K562 (cell line): ENCODE data around the gene NTSR2. TPM values are rescaled to one million over a fixed set of nuclear protein-coding genes. Genes with fewer than 3 reads are reported as not detected.

Experiments used
- ATAC-seq: fragments of 200-7000 bp; cut with Tn5 transposase; 3 replicates; pipeline ENCODE4 v1.9.1; 2020; ENCODE audit warnings: moderate library complexity
- BruUV-seq: library from RNA; stranded (reverse); fragments of 400-500 nt; replicated peaks from 2 replicates; lab custom pipeline; 2021; lab: Mats Ljungman, UMichigan
- CTCF ChIA-PET: fragments of 300-600 bp; formaldehyde crosslinking; extraction: SDS; loops from one replicate; lab custom pipeline; 2021; ENCODE audit warnings: low intra/inter-chr PET ratio; lab: Yijun Ruan, JAX
- POLR2A ChIA-PET: fragments of 300-600, 350-650 bp; sonication (Branson Sonifier 250); formaldehyde crosslinking; extraction: SDS; loops from one replicate; lab custom pipeline; 2021; ENCODE audit warnings: antibody characterized with exemption, inconsistent platforms; lab: Yijun Ruan, JAX
- DNase-seq, 4 experiments: peaks; one replicate each; pipeline versions ENCODE4 v3.0.0 to v3.0.0-alpha.2; 2011 to 2018; ENCODE audit warnings: low spot score in 3 of 4, mixed read lengths in 3 of 4; ENCODE audit errors: extremely low read depth in 1 of 4
- FAIRE-seq: peaks from 2 replicates; lab custom pipeline; 2011; peaks lifted over from hg19 to GRCh38; lab: Jason Lieb, UNC
- H2AFZ ChIP-seq: 2 replicates; pipeline ENCODE4 v1.6.0; 2011; ENCODE audit warnings: low read depth, low read length, control low read depth, inconsistent platforms
- H3K27ac ChIP-seq: fragments of 200-600 bp; 3 replicates; pipeline ENCODE4 v1.8.0; 2011; ENCODE audit warnings: low read depth, mild to moderate bottlenecking, control low read depth, inconsistent platforms, low read length, moderate library complexity, mixed read lengths; ENCODE audit errors: extremely low read depth
- H3K27me3 ChIP-seq, 2 experiments: fragments of 300-600 bp in 1 of 2; 2 replicates in 1 of 2; 3 replicates in 1 of 2; pipeline versions ENCODE4 v1.6.0 to v1.8.0; 2011; ENCODE audit warnings: inconsistent platforms in 2 of 2, low read length in 2 of 2, mild to moderate bottlenecking in 1 of 2, mixed read lengths in 1 of 2, moderate library complexity in 1 of 2; ENCODE audit not compliant: control insufficient read depth in 2 of 2, insufficient read depth in 2 of 2
- H3K36me3 ChIP-seq: fragments of 300-600 bp; 3 replicates; pipeline ENCODE4 v1.8.0; 2011; ENCODE audit warnings: mild to moderate bottlenecking, low read length, inconsistent platforms; ENCODE audit not compliant: control insufficient read depth, insufficient read depth
- H3K4me1 ChIP-seq, 2 experiments: fragments of 200-600 bp in 1 of 2; replicated peaks in 1 of 2; 2 replicates in 1 of 2; 3 replicates in 1 of 2; pipeline versions ENCODE4 v1.5.1 to v1.8.0; 2011; ENCODE audit warnings: inconsistent platforms in 2 of 2, low read length in 2 of 2, mild to moderate bottlenecking in 1 of 2, mixed read lengths in 1 of 2, moderate library complexity in 1 of 2; ENCODE audit not compliant: control insufficient read depth in 2 of 2, insufficient read depth in 2 of 2
- H3K4me2 ChIP-seq: 2 replicates; pipeline ENCODE4 v1.6.1; 2011; ENCODE audit warnings: low read length, control low read depth, inconsistent platforms, mixed read lengths; ENCODE audit not compliant: insufficient read depth
- H3K4me3 ChIP-seq: fragments of 200-600 bp; sonication (generic), shearing (Covaris generic); 2 replicates; pipeline ENCODE4 v1.5.1; 2016; ENCODE audit warnings: control low read depth, inconsistent platforms
- H3K79me2 ChIP-seq: fragments of 200-600 bp; 3 replicates; pipeline ENCODE4 v1.8.0; 2011; ENCODE audit warnings: low read length, inconsistent platforms; ENCODE audit not compliant: control insufficient read depth, insufficient read depth
- H3K9ac ChIP-seq, 2 experiments: 2 replicates each; pipeline versions ENCODE4 v1.6.0 to v1.6.1; 2011; ENCODE audit warnings: low read depth in 2 of 2, low read length in 2 of 2, control low read depth in 1 of 2, inconsistent platforms in 1 of 2, mild to moderate bottlenecking in 1 of 2, mixed read lengths in 1 of 2; ENCODE audit not compliant: insufficient read depth in 1 of 2
- H3K9me1 ChIP-seq: one replicate; pipeline ENCODE4 v1.6.0; 2011; ENCODE audit warnings: inconsistent platforms, mild to moderate bottlenecking, low read length, moderate library complexity; ENCODE audit not compliant: control insufficient read depth, insufficient read depth
- H3K9me3 ChIP-seq: replicated peaks from 2 replicates; pipeline ENCODE4 v1.5.1; 2011; ENCODE audit warnings: low read depth, low read length, inconsistent platforms; ENCODE audit not compliant: control insufficient read depth, insufficient read depth
- H4K20me1 ChIP-seq: replicated peaks from 2 replicates; pipeline ENCODE4 v1.6.1; 2011; ENCODE audit warnings: low read length, inconsistent platforms, mixed read lengths; ENCODE audit not compliant: control insufficient read depth, insufficient read depth
- MYC ChIP-seq, 2 experiments: fragments of 250-450 bp in 1 of 2; sonication (Bioruptor Pico) in 1 of 2; IDR thresholded peaks; 2 replicates each; pipeline versions ENCODE4 v1.5.1 to v1.6.1; 2012 to 2021; ENCODE audit warnings: low read depth in 2 of 2, borderline replicate concordance in 1 of 2, improper control_type of control experiment in 1 of 2, low read length in 1 of 2, mild to moderate bottlenecking in 1 of 2, moderate library complexity in 1 of 2
- RB1 ChIP-seq: fragments of 450-650 bp; IDR thresholded peaks from 2 replicates; pipeline ENCODE4 v1.6.1; 2017; ENCODE audit warnings: low read depth, mild to moderate bottlenecking
- RCOR1 ChIP-seq, 2 experiments: IDR thresholded peaks; 2 replicates each; pipeline ENCODE4 v1.6.1; 2012; ENCODE audit warnings: low read depth in 2 of 2, low read length in 2 of 2, borderline replicate concordance in 1 of 2, improper control_type of control experiment in 1 of 2
- TAF15 ChIP-seq: fragments of 200-400 bp; formaldehyde crosslinking; IDR thresholded peaks from 2 replicates; pipeline ENCODE4 v1.6.1; 2017; ENCODE audit warnings: mild to moderate bottlenecking, low read depth, low read length, moderate library complexity
- ZNF212 ChIP-seq: fragments of 450-650 bp; formaldehyde crosslinking; IDR thresholded peaks from 2 replicates; pipeline ENCODE4 v1.4.0; 2020; ENCODE audit warnings: mild to moderate bottlenecking
- WGBS: fragments of 100-300 bp; shearing (Covaris generic); methylation state at CpG from one replicate; pipeline ENCODE4 v1.1.6; 2016; ENCODE audit warnings: low coverage, mixed read lengths; ENCODE audit not compliant: insufficient coverage; ENCODE audit errors: missing lambda C conversion rate; 5-methylcytosine and 5-hydroxymethylcytosine counted together
- in situ Hi-C: fragments of 300-500 bp; cut with MboI; formaldehyde crosslinking; loops from 4 replicates; pipeline ENCODE4 v1.15.0; 2018; ENCODE audit warnings: inconsistent platforms, mixed read lengths
- intact Hi-C: fragments of 100-400 bp; cut with micrococcal nuclease; formaldehyde crosslinking; loops from 2 replicates; pipeline ENCODE4 v1.14.2; 2022
- polyA plus RNA-seq, 8 experiments: library from polyadenylated mRNA; depleted of rRNA in 4 of 8; stranded (reverse) in 5 of 8; unstranded in 3 of 8; fragments of >200 nt; fragmentation: Nextera tagmentation in 2 of 8; fragmentation: Illumina TruSeq in 1 of 8; extraction: Ambion mirVana in 2 of 8; extraction: Trizol in 1 of 8; gene quantifications; 2 replicates each; pipeline versions ENCODE4 v1.2.1 to v1.2.3, GENCODE V29; 2011 to 2014; ENCODE audit warnings: inconsistent platforms in 1 of 8, missing spikeins in 1 of 8
- total RNA-seq, 7 experiments: library from RNA; depleted of rRNA in 6 of 7; stranded (reverse); fragments of >200 nt in 6 of 7; fragmentation: Illumina TruSeq in 2 of 7; extraction: Trizol in 2 of 7; gene quantifications; 2 replicates each; pipeline versions ENCODE4 v1.2.1 to v1.2.3, GENCODE V29; 2011 to 2021; ENCODE audit warnings: low replicate concordance in 1 of 7
- TF ChIP-seq, protein P1 (sequence below), 2 experiments: fragments of 450-650 bp; formaldehyde crosslinking in 1 of 2; IDR thresholded peaks; 2 replicates each; pipeline versions ENCODE4 v1.4.0 to v1.6.1; 2014 to 2020; ENCODE audit warnings: mild to moderate bottlenecking in 2 of 2, borderline replicate concordance in 1 of 2, low read depth in 1 of 2
- TF ChIP-seq, protein P2 (sequence below), 3 experiments: IDR thresholded peaks in 2 of 3; conservative IDR thresholded peaks in 1 of 3; 2 replicates each; pipeline ENCODE4 v1.5.1; 2011 to 2012; ENCODE audit warnings: low read length in 3 of 3, mild to moderate bottlenecking in 3 of 3, control low read depth in 2 of 3, improper control_type of control experiment in 1 of 3, inconsistent platforms in 1 of 3, low read depth in 1 of 3, mixed read lengths in 1 of 3, moderate library complexity in 1 of 3; ENCODE audit not compliant: insufficient read depth in 2 of 3

The NTSR2 gene
- total and polyA plus RNA-seq, 9 of the 15 experiments (the other 6 are each of a cell fraction or from before 2014, with no cell fraction given): not detected

DNA sequence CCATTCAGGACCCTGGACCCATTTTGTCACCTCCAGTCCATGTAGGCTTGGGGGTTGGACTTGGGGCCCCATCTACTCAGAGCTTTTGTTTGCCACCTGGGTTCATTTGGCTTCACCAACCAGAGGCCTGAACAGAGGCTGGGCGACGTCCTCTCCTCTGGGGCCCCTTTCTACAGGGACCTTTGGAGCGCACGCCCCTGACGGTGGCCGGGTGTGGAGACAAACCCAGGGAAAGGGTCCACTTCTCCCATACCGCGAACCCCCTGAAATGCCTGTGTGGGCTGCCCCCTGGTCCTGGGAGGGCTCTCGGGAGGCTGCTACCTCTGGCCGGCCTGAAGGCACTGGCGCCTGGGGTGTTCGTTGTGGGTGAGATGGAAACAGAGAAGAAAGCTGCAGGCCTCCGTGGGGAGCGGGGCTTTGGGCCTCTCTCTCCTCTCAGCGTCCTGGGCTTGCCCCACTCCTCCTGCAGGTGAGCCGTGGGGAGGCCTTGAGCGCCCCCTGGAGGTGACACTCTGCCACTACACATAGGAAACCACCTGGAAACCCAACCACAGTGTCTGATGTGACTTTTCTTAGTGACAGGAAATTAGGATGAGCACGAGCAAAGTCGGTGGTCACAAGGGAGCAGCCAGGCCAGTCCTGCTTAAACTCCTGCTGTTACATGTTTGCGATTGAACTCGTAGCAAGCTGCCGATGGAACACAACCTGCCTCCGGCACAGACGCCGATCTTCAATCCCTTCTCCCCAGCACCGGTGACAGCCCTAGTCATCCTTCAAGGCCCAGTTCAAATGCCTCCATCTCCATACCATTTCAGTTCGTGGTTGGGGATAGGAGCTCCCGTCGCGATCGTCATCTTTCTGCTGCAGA is 12.0 kb upstream of the NTSR2 start:
- no TSS peak for BruUV-seq
- 25% methylated on average over 30 of the region's 31 CpGs for WGBS
- Histone ChIP-seq H3K4me3 (no peak overlapping the region), H3K9me1 (no peaks in the 10 kb centered on the region), H3K9ac (no peak overlapping the region), H4K20me1 (peaks cover 14% of the 10 kb centered on the region), H3K27ac (no peak overlapping the region), H3K9me3 (no peaks in the 10 kb centered on the region), H3K27me3 (peaks cover 26 to 80% of the 10 kb centered on the region in 2 experiments; a peak in 3 of 5 replicates), H3K79me2 (no peaks in the 10 kb centered on the region), H3K36me3 (no peaks in the 10 kb centered on the region), H3K4me1 (peaks cover 0 to 7% of the 10 kb centered on the region in 2 experiments; a peak in 2 of 5 replicates), H2AFZ (no peak overlapping the region), H3K4me2 (no peak overlapping the region)
- DNase-seq: peak; percentile 71 to 91 (median 89)
- ChIA-PET CTCF (interaction anchor here (0.6 to 1.0 kb wide), 4 partner anchors 204 to 847 kb away, joined by 3 to 5 read pairs (median 4); a partner anchor contains a TSS), POLR2A (no interaction called here)
- peak; percentile 96 for FAIRE-seq
- intact Hi-C loops: loop anchor here (1.0 to 5.0 kb wide), 4 partner anchors 93 to 850 kb away; a partner anchor contains a TSS
- peak; percentile 93 for ATAC-seq
- in situ Hi-C loops: no loop called here
- TF ChIP-seq, protein P1, sequence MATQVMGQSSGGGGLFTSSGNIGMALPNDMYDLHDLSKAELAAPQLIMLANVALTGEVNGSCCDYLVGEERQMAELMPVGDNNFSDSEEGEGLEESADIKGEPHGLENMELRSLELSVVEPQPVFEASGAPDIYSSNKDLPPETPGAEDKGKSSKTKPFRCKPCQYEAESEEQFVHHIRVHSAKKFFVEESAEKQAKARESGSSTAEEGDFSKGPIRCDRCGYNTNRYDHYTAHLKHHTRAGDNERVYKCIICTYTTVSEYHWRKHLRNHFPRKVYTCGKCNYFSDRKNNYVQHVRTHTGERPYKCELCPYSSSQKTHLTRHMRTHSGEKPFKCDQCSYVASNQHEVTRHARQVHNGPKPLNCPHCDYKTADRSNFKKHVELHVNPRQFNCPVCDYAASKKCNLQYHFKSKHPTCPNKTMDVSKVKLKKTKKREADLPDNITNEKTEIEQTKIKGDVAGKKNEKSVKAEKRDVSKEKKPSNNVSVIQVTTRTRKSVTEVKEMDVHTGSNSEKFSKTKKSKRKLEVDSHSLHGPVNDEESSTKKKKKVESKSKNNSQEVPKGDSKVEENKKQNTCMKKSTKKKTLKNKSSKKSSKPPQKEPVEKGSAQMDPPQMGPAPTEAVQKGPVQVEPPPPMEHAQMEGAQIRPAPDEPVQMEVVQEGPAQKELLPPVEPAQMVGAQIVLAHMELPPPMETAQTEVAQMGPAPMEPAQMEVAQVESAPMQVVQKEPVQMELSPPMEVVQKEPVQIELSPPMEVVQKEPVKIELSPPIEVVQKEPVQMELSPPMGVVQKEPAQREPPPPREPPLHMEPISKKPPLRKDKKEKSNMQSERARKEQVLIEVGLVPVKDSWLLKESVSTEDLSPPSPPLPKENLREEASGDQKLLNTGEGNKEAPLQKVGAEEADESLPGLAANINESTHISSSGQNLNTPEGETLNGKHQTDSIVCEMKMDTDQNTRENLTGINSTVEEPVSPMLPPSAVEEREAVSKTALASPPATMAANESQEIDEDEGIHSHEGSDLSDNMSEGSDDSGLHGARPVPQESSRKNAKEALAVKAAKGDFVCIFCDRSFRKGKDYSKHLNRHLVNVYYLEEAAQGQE (IDR thresholded peaks at IDR 0.05; ENCODE audit: borderline replicate concordance): peak; percentile 65
- TF ChIP-seq, protein P1 (CRISPR knock-in tag; IDR thresholded peaks at IDR 0.05; ENCODE audit: low read depth): no peak
- no peak for TF ChIP-seq TAF15
- TF ChIP-seq ZNF212 (CRISPR knock-in tag): no peak
- TF ChIP-seq RB1: peak; percentile 38; the same call in 1 of the 2 replicates
- 0 out of 4 replicates have a peak, but pooled peaks of 1 of the 2 experiments have one; percentile 29 for TF ChIP-seq RCOR1 (IDR thresholded peaks at IDR 0.05; ENCODE audit: borderline replicate concordance in 1 of 2, low read depth in 2 of 2, low read length in 2 of 2)
- TF ChIP-seq, protein P2, sequence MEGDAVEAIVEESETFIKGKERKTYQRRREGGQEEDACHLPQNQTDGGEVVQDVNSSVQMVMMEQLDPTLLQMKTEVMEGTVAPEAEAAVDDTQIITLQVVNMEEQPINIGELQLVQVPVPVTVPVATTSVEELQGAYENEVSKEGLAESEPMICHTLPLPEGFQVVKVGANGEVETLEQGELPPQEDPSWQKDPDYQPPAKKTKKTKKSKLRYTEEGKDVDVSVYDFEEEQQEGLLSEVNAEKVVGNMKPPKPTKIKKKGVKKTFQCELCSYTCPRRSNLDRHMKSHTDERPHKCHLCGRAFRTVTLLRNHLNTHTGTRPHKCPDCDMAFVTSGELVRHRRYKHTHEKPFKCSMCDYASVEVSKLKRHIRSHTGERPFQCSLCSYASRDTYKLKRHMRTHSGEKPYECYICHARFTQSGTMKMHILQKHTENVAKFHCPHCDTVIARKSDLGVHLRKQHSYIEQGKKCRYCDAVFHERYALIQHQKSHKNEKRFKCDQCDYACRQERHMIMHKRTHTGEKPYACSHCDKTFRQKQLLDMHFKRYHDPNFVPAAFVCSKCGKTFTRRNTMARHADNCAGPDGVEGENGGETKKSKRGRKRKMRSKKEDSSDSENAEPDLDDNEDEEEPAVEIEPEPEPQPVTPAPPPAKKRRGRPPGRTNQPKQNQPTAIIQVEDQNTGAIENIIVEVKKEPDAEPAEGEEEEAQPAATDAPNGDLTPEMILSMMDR (IDR thresholded peaks at IDR 0.05 in 2 of 3, conservative IDR thresholded peaks at IDR 0.05 in 1 of 3; ENCODE audit: insufficient read depth in 2 of 3, low read depth in 1 of 3, low read length in 3 of 3): peak; percentile 92 to 97 (median 92)
- TF ChIP-seq MYC (IDR thresholded peaks at IDR 0.05; ENCODE audit: low read depth, low read length): peak; percentile 30; the same call in 1 of the 2 replicates
- no peak for TF ChIP-seq MYC (CRISPR knock-in tag; IDR thresholded peaks at IDR 0.05; ENCODE audit: borderline replicate concordance, low read depth)
